ENCODE data around the gene NAP1L4.

NAP1L4 gene

GRCh38 chr11:2974272-2974671 lies 17.9 kb downstream of the NAP1L4 start:
- H3K36me3 Mint-ChIP-seq (ENCODE audit: low read depth) = peaks cover 85% of the 10 kb centered on the region
- TF ChIP-seq CTCF (IDR thresholded peaks at IDR 0.05; ENCODE audit: unreplicated experiment in 3 of 3) = no peak
- no peak overlapping the region for H3K27ac Mint-ChIP-seq
- H3K27me3 Mint-ChIP-seq (ENCODE audit: low read depth) = no peaks in the 10 kb centered on the region
- H3K9me3 Mint-ChIP-seq = no peaks in the 10 kb centered on the region
- H3K4me3 Mint-ChIP-seq = no peak overlapping the region
- no peaks in the 10 kb centered on the region for H3K4me1 Mint-ChIP-seq

- no peak overlapping the region for H3K4me3 Mint-ChIP-seq
- no peak overlapping the region for H3K27ac Mint-ChIP-seq
- TF ChIP-seq CTCF (IDR thresholded peaks at IDR 0.05; ENCODE audit: unreplicated experiment in 3 of 3) = no peak
Observed at GRCh38 chr11:2968341-2968900, 23.7 kb downstream of the NAP1L4 start.

GRCh38 chr11:2964782-2965181 lies 27.3 kb downstream of the NAP1L4 start:
- H3K27me3 Mint-ChIP-seq (ENCODE audit: low read depth) = no peaks in the 10 kb centered on the region
- no peak for TF ChIP-seq CTCF (IDR thresholded peaks at IDR 0.05; ENCODE audit: unreplicated experiment in 3 of 3)
- H3K4me1 Mint-ChIP-seq = no peaks in the 10 kb centered on the region
- H3K9me3 Mint-ChIP-seq = no peaks in the 10 kb centered on the region
- peaks cover 89% of the 10 kb centered on the region for H3K36me3 Mint-ChIP-seq (ENCODE audit: low read depth)
- no peak overlapping the region for H3K27ac Mint-ChIP-seq
- no peak overlapping the region for H3K4me3 Mint-ChIP-seq

More at GRCh38 chr11:2968341-2968900, 23.7 kb downstream of the NAP1L4 start:
- no peaks in the 10 kb centered on the region for H3K4me1 Mint-ChIP-seq
- H3K27me3 Mint-ChIP-seq (ENCODE audit: low read depth) = no peaks in the 10 kb centered on the region
- peaks cover 89% of the 10 kb centered on the region for H3K36me3 Mint-ChIP-seq (ENCODE audit: low read depth)
- H3K9me3 Mint-ChIP-seq = no peaks in the 10 kb centered on the region

- no peaks in the 10 kb centered on the region for H3K27me3 Mint-ChIP-seq (ENCODE audit: low read depth)
- peaks cover 91% of the 10 kb centered on the region for H3K36me3 Mint-ChIP-seq (ENCODE audit: low read depth)
- TF ChIP-seq CTCF (IDR thresholded peaks at IDR 0.05; ENCODE audit: unreplicated experiment in 3 of 3) = no peak
- no peak overlapping the region for H3K27ac Mint-ChIP-seq
- no peaks in the 10 kb centered on the region for H3K4me1 Mint-ChIP-seq
- no peak overlapping the region for H3K4me3 Mint-ChIP-seq
- no peaks in the 10 kb centered on the region for H3K9me3 Mint-ChIP-seq
Observed at GRCh38 chr11:2963761-2964160, 28.4 kb downstream of the NAP1L4 start.

GRCh38 chr11:2963112-2963754 lies 28.9 kb downstream of the NAP1L4 start:
- no peak overlapping the region for H3K4me3 Mint-ChIP-seq
- peaks cover 92% of the 10 kb centered on the region for H3K36me3 Mint-ChIP-seq (ENCODE audit: low read depth)
- no peak overlapping the region for H3K27ac Mint-ChIP-seq
- no peaks in the 10 kb centered on the region for H3K4me1 Mint-ChIP-seq
- H3K27me3 Mint-ChIP-seq (ENCODE audit: low read depth) = no peaks in the 10 kb centered on the region
- H3K9me3 Mint-ChIP-seq = no peaks in the 10 kb centered on the region
- TF ChIP-seq CTCF (IDR thresholded peaks at IDR 0.05; ENCODE audit: unreplicated experiment in 3 of 3) = no peak

GRCh38 chr11:2961080-2961479 lies 31.0 kb downstream of the NAP1L4 start:
- TF ChIP-seq CTCF (IDR thresholded peaks at IDR 0.05; ENCODE audit: unreplicated experiment in 3 of 3) = no peak
- Mint-ChIP-seq H3K27me3 (ENCODE audit: low read depth) (no peaks in the 10 kb centered on the region), H3K4me3 (no peak overlapping the region)

More at GRCh38 chr11:2961080-2961479, 31.0 kb downstream of the NAP1L4 start:
- Mint-ChIP-seq H3K9me3 (no peaks in the 10 kb centered on the region), H3K36me3 (ENCODE audit: low read depth) (peaks cover 89% of the 10 kb centered on the region), H3K27ac (no peak overlapping the region), H3K4me1 (no peaks in the 10 kb centered on the region)
